Spleen (tissue), 7 donors: ENCODE results near the gene DPPA3.
"Not testable (repeated sequence)": the region's sequence is repeated elsewhere in the genome, so short reads cannot be mapped to it uniquely, and the experiment has no call there.

Source experiments
- POLR2A ChIP-seq, 3 donors: fragments of 450-650 bp; IDR thresholded peaks; one replicate each; pipeline ENCODE4 v1.5.1; 2017; ENCODE audit warnings: antibody characterized with exemption in 3 of 3, mild to moderate bottlenecking in 1 of 3
- TF ChIP-seq, protein P1 (sequence below), 11 experiments: fragments of 200-600 bp in 7 of 11; fragments of 450-650 bp in 4 of 11; sonication (generic) in 4 of 11; IDR thresholded peaks in 8 of 11; conservative IDR thresholded peaks in 3 of 11; 1 replicate in 7 of 11; 2 replicates in 4 of 11; pipeline versions ENCODE4 v1.4.0 to v1.8.0; 2016 to 2021; ENCODE audit warnings: antibody characterized with exemption in 11 of 11, inconsistent platforms in 4 of 11, mild to moderate bottlenecking in 1 of 11
- donor health status: DM: no; HTN: no; CAD: no; lungs with moderate emphysema.
- donor health status: DM: no; HTN: no; CAD: no.
- donor health status: DM: no; HTN: no; CAD: no.

DNA sequence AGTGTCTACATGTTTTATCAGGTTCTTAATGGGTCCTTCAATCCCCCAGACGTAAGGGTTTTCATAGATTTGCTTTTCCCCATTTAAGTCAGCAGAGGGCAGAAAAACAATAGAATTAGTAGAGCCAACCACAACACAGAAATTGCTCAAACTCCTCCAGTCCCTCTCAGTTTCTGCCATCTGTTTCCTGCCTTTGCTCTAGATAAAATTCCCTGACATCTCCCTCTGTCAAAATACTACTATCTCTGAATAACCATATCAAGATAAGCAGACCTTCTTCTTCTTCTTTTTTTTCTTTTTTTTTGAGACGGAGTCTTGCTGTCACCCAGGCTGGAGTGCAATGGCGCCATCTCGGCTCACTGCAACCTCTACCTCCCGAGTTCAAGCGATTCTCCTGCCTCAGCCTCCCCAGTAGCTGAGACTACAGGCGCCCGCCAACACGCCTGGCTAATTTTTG lies 33.8 kb upstream of the DPPA3 start:
- TF ChIP-seq, protein P1, sequence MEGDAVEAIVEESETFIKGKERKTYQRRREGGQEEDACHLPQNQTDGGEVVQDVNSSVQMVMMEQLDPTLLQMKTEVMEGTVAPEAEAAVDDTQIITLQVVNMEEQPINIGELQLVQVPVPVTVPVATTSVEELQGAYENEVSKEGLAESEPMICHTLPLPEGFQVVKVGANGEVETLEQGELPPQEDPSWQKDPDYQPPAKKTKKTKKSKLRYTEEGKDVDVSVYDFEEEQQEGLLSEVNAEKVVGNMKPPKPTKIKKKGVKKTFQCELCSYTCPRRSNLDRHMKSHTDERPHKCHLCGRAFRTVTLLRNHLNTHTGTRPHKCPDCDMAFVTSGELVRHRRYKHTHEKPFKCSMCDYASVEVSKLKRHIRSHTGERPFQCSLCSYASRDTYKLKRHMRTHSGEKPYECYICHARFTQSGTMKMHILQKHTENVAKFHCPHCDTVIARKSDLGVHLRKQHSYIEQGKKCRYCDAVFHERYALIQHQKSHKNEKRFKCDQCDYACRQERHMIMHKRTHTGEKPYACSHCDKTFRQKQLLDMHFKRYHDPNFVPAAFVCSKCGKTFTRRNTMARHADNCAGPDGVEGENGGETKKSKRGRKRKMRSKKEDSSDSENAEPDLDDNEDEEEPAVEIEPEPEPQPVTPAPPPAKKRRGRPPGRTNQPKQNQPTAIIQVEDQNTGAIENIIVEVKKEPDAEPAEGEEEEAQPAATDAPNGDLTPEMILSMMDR (IDR thresholded peaks at IDR 0.05 in 8 of 11, conservative IDR thresholded peaks at IDR 0.05 in 3 of 11), result peak; percentile 16 to 63 (median 45)
- TF ChIP-seq POLR2A (IDR thresholded peaks at IDR 0.05), result not testable (repeated sequence)
